Cortex of kidney (tissue), 1 donor: Measurements from ENCODE around the gene ZMYND8.
"Not testable (repeated sequence)": the region's sequence is repeated elsewhere in the genome, so short reads cannot be mapped to it uniquely, and the experiment has no call there.

Experiments
- DNase-seq: peaks from one replicate; lab custom pipeline; 2025; lab: John Stamatoyannopoulos, UW

ZMYND8 gene

DNA sequence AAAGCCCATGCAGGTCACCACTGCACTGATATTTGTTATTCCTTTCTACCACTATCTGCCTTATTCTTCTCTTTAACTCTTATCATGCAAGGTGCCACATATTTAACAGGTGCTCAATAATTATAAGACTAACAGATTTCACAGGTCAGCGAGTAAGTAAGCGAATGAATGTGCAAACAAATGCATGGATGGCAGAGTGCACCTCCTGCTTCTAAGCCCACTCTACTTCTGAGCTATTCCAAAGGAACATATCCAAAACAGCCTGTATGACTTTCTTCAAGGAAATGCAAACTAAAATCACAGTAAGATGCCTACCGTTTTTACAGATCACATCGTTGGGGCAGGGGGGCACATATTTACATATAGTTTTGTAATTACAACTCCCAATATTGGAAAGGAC is 71.3 kb downstream of the ZMYND8 start:
- DNase-seq, result no peak

DNA sequence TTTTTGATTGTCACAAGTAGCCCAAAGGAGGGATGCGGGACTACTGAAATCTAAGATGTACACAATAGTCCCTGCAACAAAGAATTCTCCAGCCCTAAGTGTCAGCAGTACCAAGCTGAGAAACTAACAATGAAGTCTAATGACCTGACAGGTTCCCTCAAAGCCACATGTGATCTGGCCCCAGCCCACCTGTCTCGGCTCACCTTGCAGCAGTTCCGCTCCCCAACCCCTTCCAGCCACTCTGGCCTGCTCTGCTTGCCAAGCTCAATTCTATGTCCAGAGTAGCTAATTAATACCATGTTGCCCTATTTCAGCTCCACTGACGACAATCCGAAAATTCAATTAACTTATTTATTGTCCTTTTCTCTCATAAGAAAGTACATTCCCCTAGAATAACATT is 72.1 kb downstream of the ZMYND8 start:
- DNase-seq, result no peak

DNA sequence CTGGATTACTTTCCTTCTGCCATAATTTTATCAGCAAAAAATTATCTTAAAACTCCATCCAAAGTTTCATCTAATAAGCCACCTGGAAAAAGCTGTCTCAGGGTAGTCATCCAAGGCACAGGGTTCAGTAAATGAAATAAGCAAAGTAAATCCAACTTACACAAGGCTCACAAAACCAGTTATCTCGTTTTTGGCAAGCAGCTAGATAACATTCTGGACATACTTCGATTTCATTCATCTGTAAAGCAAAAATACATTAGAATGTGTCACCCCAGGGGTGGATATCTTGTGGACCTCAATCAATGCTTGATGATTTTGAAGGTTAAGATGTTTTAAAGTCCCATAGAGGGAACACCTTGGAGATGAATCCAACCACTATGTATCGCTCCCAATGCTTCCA is 73.1 kb downstream of the ZMYND8 start:
- no peak for DNase-seq

DNA sequence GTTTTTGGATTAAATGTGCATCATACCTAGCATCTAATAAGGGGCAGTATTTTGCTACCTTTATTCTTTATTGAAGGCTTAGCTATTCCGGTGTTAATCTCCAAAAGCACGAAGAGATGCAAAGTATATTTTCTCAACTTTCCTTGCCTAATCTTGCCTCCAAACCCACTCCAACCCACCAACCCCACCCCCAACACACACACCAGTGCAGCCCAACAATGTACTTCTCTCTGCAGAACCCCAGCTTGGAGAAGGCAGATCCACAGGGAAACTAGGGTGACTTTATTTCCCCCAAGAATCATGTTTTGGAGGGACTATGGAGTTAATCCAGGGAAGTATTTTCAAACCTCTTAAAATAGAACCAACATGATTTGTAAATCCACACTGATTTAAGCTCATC is 73.6 kb downstream of the ZMYND8 start:
- DNase-seq, result no peak

DNA sequence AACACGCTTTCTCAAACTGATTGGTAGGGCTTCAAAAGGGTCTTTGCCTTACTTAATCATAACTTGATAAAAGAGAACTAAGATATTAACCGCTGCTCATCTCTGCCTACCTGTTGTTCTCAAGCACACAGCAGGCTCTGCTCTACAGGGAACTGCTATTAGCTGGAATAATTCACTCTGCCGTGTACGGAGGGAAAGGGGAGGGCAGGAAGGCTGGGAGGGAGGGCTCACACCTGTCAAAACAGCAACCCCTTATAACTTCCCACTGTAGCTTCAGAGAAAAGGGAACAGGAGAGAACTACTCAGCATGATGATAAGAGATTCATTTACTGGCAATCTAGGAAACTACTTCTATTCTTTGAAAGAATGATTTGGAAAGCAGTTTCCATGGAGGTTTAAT is 75.1 kb downstream of the ZMYND8 start:
- DNase-seq, result no peak

DNA sequence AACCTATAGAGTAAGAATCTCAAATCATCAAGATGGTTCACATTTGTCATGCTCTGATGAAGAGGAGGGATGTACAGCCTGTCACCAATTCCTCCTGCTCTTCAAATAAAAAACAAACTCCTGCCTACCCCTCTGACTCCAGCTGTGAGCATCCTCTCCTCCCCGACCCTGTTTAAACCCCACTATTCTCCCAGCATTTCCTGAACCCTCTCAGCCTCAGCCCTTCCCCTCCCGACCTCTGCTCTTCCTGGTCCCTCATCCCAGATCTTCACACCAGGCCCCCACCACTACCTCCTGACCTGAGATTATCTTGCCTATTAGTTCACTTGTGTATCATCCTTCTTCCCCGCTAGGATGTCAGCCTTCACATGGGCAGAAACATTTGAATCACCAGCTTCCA is 75.8 kb downstream of the ZMYND8 start:
- DNase-seq, result no peak

DNA sequence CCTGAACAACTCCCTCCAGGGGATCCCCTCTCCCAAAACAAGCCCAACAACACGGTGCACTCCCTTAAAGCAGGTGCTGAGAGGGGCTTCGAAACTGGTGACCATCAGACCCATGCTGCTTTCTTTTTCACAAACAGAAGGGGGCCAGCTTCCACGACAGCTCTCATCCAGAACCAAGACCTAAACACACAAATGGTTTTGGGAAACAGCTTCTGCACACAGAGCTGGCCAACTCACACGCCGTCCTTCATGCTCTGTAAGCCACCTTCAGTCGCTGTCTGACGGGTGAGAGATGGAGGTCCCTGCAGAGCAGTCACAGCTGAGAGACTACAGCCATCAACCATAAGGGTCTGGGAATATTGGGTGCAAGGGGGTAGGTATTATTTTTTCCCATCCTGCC is 76.3 kb downstream of the ZMYND8 start:
- DNase-seq, result no peak

DNA sequence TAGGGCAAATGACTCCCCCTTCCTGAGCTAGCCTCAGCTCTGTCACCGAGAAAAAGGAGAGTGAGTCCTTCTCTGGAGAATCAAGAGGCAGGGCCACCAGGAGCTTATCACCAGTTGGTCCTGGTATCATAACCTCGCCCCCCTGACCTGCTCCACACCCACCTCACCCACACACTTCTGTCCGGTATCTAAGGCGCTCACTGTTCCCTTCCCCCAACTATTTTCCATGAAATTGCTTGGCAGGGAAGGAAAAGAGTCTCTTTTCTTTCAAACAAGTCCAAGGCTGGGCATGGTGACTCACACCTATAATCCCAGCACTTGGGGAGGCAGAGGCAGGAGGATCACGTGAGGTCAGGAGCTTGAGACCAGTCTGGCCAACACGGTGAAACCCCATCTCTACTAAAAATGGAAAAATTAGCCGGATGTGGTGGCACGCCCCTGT is 77.6 kb downstream of the ZMYND8 start:
- no peak for DNase-seq

DNA sequence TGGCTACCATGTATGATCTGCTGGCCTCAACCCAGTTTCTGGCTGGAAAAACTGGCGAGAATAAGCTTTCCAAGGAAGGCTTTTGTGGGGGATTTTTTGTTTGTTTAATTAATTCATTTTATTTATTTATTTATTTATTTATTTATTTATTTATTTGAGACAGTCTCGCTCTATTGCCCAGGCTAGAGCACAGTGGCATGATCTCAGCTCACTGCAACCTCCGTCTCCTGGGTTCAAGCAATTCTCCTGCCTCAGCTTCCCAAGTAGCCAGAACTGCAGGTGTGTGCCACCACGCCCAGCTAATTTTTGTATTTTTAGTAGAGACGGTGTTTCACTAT is 79.0 kb downstream of the ZMYND8 start:
- DNase-seq, result not testable (repeated sequence)

DNA sequence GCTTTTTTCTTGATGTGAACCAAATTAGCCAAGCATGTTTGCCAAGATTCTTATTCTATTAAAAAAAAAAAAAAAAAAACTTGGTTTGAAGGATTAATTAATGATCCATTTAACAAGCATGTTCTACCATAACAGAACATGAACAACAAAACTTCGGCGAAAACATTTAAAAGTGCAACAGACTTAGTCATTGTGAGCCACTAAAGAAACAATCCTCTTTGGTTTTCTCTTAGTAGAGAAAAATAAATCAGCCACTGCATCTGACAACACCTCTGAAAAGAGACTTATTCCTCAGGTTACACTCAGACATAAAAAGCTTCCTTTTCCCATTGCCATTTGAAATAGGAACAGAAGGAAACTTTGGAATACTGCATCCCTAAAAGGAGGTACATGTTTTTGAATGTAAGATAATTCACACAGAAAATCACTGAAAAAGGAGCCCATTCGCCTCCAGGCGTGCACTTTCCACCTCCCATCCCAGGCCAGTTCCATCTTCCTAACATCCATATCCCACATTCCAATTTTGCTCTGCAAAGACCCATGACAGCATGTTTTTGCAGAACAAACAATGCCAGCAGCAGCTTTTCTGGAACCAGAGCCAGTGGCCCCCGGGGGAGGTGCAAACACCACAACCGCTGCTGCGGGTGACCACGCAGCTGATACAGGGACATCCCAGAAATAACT is 79.5 kb downstream of the ZMYND8 start:
- DNase-seq, result no peak

DNA sequence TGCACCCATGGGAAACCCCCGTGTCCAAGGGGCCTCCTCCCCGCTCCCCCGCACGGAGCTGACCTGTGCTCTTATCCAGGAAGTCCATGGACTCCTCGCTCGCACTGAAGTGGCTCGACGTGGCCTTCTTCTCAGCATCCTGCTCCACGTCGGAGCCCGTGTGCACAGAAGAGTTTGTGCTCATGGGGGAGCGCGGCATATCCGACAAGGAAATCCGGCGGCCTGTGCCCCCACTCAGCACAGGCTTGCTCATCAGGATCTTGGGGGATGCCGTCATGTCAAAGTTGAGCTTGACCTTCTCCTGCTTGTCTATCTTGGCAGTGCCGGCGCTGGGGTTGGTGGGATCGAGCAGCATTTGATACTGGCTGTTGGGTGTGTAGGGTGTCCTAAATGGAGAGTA is 80.2 kb downstream of the ZMYND8 start:
- no peak for DNase-seq

DNA sequence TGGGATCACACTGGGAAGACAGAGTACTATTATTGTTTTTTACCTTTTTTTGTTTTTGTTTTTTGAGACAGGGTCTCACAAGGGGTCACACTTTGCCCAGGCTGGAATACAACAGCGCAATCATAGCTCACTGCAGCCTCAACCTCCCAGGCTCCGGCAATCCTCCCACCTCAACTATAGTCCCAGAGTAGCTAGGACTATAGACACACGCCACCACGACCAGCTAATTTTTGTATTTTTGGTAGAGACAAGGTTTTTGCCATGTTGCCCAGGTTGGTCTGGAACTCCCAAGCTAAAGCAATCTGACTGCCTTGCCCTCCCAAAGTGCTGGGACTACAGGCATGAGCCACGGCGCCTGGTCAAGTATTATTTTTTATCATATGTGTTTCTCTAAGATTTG is 81.0 kb downstream of the ZMYND8 start:
- no peak for DNase-seq

DNA sequence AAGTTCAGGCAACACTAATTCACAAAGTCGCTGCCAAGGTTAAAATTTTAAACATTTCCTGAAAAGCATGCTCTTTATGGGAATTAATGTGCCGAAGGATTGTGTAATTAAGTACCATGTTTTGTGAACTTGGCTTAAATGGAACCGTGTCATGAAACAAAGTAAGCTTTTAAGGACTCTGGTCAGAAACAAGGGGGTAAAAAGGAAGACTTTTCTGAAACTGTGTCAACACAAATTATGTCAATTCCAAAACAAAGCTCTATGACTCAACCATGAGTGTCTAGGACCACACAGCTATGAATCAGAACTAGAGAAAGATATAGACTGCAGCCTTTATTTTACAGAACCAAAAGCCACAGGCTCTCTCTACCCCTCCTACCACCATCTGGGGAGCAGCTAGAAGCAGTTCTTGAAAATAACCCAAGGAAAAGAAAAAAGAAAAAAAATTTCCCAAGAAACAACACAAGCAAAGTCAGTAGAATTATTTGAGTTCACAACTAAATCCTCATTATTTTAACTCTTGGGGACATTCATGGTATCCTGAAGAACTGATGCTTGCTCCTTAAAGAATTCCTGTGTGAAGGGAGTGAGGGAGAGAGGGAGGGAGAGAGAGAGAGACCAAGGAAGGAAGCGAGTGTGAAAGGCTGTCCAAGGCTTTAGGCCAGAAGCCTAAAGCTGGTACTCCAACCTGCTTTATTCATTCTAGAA is 81.9 kb downstream of the ZMYND8 start:
- no peak for DNase-seq

DNA sequence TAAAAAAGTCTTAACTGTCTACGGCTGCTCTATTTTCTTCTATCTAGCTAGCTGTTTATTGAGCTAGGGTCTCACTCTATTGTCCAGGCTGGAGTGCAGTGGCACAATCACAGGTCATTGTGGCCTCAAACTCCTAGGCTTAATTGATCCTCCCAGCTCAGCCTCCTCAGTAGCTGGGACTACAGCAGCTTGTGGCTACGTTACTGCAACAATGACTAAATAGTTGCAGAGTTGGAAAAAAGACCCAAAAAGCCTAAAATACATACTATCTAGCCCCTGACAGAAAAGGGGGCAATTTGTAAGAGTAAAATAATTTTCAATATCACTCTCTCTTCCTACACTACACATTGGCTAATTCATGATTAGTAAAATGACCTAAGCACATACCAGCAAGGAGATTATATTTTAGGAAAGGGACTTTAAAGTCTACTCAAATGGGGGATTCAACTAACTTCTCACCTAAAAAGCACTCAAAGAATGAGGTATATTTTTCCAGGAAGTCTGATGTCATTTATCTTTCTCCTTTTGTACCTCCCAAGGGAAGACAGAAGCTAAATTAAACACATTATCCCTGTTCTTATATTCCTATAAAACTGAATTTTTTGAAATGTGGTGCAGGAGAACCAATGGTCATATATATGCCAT is 82.8 kb downstream of the ZMYND8 start:
- DNase-seq, result no peak

DNA sequence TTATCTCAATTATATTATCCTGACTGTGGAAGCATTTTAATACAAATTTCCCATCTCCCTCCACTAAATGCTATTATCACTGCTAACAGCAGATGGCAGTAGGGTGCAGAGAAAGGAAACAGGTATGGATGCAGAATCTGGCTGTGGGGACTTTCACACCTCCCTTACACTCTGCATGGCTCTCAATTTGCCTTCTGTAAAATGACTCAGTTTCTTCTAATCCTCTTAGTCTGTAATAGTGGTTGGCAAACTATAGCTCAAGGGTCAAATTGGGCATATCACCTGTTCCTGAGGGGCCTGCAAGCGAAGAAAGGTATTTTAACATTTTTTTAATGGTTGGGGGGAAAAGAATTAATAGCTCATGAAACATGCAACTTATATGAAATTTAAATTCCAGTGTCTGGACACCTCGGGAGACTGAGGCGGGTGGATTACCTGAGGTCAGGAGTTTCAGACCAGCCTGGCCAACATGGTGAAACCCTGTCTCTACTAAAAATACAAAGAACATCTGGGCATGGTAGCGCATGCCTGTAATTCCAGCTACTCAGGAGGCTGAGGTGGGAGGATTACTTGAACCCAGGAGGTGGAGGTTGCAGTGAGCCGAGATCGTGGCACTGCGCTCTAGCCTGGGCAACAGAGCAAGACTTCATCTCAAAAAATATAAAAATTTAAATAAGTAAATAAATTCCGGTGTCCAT is 83.5 kb downstream of the ZMYND8 start:
- no peak for DNase-seq

DNA sequence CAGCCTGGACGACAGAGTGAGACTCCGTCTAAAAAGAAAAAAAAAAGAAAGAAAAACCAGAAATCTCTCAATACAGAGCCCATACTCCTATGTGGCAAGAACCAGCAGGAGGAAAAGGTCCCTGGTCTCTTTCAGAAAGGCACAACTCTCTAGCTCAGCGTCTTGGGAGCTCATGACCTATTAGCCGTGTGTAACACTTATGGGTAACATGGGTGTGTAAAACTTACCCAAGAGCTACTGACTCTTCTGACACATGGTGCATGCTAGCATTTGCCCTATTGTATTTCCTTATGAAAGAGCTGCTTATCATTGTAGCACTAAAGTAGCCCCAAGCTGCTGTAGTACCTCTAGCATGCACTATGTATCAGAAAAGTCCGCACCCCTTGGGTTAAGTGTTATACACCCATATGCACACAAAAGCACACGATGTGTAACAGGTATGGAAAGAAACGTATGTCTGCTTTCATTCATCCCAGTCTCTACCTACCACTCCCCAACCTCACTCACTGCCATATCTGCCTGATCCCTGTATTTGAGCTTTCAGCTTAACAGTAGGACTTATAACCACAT is 85.4 kb downstream of the ZMYND8 start:
- DNase-seq, result no peak

DNA sequence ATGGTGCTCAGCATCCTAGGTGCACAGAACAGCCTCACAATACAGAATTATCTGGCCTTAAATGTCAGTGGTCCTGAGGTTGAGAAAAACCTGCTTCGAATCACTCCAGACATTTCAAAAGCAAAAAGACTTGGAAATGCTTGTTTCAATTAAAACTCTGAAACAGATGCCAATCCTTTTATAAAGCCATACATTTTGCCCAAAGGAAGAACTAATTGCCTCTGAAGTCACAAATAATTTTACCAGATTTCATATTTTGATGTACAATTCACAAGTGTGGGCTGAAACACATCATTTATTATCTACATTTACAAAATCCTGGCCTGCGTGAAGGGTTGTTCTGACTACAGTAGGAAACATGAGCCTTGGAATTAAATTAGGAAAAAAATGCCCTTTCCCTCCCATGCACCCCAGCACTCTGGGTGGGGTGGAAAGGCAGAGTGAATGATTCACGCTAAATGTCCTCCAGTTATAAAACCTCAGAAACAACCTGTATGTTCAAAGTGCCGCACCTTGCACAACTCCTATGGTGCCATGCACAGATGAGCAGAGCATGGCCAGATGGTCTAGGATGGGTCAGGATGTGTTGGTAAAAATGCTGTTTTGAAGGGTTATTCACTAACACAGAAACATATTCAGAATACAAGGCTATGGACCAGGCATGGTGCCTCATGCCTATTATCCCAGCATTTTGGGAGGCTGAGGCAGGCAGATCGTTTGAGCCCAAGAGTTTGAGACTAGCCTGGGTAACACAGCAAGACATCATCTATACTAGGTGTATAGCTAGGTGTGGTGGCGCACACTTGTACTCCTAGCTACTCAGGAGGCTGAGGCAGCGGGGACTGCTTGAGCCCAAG is 87.0 kb downstream of the ZMYND8 start:
- DNase-seq, result no peak

DNA sequence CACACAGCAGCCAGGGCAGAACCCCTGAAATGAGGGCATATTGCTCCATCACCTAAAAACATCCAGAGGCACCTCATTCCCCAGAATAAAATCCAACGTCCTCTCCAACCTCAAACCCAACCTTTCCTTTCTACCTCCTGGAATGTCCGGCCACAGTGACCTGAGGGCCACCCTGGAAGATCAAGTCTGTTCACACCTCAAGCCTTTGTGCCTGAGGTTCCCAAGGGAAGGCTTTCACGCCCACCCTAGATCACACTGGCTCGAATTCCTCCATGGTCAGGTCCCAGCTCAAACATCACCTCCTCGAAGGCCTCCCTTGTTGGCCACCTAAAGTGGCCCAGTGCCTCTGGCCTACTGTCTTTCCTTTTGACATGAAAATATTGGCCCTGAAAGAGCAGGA is 88.9 kb downstream of the ZMYND8 start:
- DNase-seq, result no peak

DNA sequence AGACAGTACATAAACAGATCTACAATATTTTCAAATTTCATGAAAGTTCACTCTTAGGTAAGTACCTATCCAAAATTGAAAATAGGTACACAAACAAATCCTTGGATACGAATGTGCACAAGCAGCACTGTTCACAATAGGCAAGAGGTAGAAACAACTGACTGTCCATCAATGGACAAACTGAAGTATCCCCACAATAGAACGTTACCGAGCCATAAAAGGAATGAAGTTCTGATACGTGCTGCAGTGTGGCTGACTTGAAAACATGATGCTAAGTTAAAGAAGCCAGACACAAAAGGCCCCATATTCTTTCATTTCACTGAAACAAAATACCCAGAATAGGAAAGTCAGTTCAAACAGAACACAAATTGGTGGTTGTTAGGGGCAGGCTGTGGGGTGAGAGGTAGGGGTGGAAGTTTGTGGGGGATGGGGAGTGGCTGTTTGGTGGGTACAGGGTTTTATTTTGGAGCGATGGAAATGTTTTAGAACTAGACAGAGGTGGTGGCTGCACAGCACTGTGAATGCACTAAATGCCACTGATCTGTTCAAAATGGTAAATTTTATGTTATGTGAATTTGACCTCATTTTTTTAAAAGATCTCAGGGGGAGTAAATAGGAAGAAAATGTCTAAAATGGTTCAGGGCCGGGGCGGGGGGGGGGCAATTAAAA is 89.5 kb downstream of the ZMYND8 start:
- no peak for DNase-seq

DNA sequence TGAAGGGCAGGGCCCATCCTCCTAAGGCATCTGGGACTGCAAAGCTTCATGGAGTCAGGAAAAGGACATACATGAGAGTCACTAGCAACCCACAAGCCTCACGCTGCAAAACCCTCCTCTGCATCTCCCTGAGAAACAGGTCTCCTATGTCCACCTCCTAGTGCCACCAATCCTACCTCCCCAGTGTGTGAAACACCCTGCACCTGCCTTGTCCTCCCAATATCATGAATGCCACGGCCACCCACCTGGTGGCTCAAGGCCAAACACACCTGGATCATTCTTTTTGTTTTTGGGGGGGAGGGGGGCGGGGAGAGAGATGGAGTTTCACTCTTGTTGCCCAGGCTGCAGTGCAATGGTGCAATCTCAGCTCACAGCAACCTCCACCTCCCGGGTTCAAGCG is 90.5 kb downstream of the ZMYND8 start:
- no peak for DNase-seq

DNA sequence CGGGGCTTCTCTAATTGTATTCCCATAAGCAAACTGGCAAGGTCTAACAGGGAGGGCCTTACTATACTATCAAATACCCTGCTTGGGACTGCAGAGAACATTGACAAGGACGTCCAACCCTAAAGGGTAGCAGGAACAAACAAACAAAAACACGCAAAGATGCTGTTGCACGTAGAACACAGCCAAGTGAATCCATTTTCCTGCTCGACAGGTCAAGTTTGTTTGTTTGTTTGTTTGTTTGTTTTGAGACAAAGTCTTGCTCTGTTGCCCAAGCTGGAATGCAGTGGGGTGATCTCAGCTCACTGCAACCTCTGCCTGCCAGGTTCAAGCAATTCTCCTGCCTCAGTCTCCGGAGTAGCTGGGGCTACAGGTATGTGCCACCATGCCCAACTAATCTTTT is 91.3 kb downstream of the ZMYND8 start:
- no peak for DNase-seq
